OCI-LY1 (cell line): ENCODE measurements around the gene COL16A1.

ENCODE experiments used
- H2AFZ ChIP-seq: fragments of 200-600 bp; sonication (generic), shearing (Covaris generic); 2 replicates; pipeline ENCODE4 v1.6.0; 2014; ENCODE audit warnings: antibody characterized with exemption, mild to moderate bottlenecking, low read length
- H3F3A ChIP-seq: fragments of 200-600 bp; sonication (generic), shearing (Covaris generic); 2 replicates; pipeline ENCODE4 v1.6.0; 2014; ENCODE audit warnings: mild to moderate bottlenecking, antibody characterized with exemption, low read length, moderate library complexity; ENCODE audit not compliant: insufficient read depth
- H3K27ac ChIP-seq: fragments of 200-600 bp; sonication (generic); 2 replicates; pipeline ENCODE4 v1.5.1; 2014; ENCODE audit warnings: low read length, mixed run types, mild to moderate bottlenecking, low read depth; ENCODE audit not compliant: poor library complexity, severe bottlenecking
- H3K27me3 ChIP-seq: fragments of 200-600 bp; sonication (generic); 2 replicates; pipeline ENCODE4 v1.6.0; 2014; ENCODE audit warnings: antibody characterized with exemption, mild to moderate bottlenecking, low read length, moderate library complexity; ENCODE audit not compliant: insufficient read depth
- H3K36me3 ChIP-seq: fragments of 200-600 bp; sonication (generic); 2 replicates; pipeline ENCODE4 v1.6.1; 2014; ENCODE audit warnings: mild to moderate bottlenecking, antibody characterized with exemption, low read length, moderate library complexity, mixed read lengths; ENCODE audit not compliant: insufficient read depth
- H3K4me1 ChIP-seq: fragments of 200-600 bp; sonication (generic); 2 replicates; pipeline ENCODE4 v1.5.1; 2014; ENCODE audit warnings: mild to moderate bottlenecking, low read length, moderate library complexity; ENCODE audit not compliant: insufficient read depth, severe bottlenecking
- H3K4me2 ChIP-seq: fragments of 200-600 bp; sonication (generic), shearing (Covaris generic); 2 replicates; pipeline ENCODE4 v1.6.1; 2014; ENCODE audit warnings: low read length
- H3K4me3 ChIP-seq: fragments of 200-600 bp; sonication (generic); 2 replicates; pipeline ENCODE4 v1.5.1; 2014; ENCODE audit warnings: low read length, low read depth, mild to moderate bottlenecking, mixed read lengths; ENCODE audit not compliant: poor library complexity, severe bottlenecking
- H3K79me2 ChIP-seq: fragments of 200-600 bp; shearing (Covaris generic); 2 replicates; pipeline ENCODE4 v1.6.1; 2016; ENCODE audit warnings: mixed run types, low read length, mixed read lengths; ENCODE audit not compliant: insufficient read depth
- H3K9ac ChIP-seq: fragments of 200-600 bp; sonication (generic), shearing (Covaris generic); 2 replicates; pipeline ENCODE4 v1.6.1; 2014; ENCODE audit warnings: mild to moderate bottlenecking, low read length, mixed read lengths
- H3K9me2 ChIP-seq: fragments of 200-600 bp; sonication (generic), shearing (Covaris generic); 2 replicates; pipeline ENCODE4 v1.6.1; 2014; ENCODE audit warnings: low read depth, mild to moderate bottlenecking, low read length, mixed read lengths
- H3K9me3 ChIP-seq: fragments of 200-600 bp; shearing (Covaris generic); 2 replicates; pipeline ENCODE4 v1.6.1; 2014; ENCODE audit warnings: low read length, mixed read lengths
- H4K20me1 ChIP-seq: fragments of 200-600 bp; sonication (generic), shearing (Covaris generic); 2 replicates; pipeline ENCODE4 v1.6.0; 2016; ENCODE audit warnings: mild to moderate bottlenecking, low read length; ENCODE audit not compliant: insufficient read depth
- CTCF ChIP-seq: fragments of 200-600 bp; sonication (generic), shearing (Covaris generic); IDR thresholded peaks from 2 replicates; pipeline ENCODE4 v1.5.1; 2017; ENCODE audit warnings: mild to moderate bottlenecking, antibody characterized with exemption, low read length, moderate library complexity, mixed read lengths
- EZH2 ChIP-seq: fragments of 200-600 bp; sonication (generic), shearing (Covaris generic); IDR thresholded peaks from 2 replicates; pipeline ENCODE4 v1.8.0; 2017; ENCODE audit warnings: borderline replicate concordance, mixed run types, mild to moderate bottlenecking, antibody characterized with exemption, low read length, moderate library complexity, mixed read lengths

Gene COL16A1

DNA sequence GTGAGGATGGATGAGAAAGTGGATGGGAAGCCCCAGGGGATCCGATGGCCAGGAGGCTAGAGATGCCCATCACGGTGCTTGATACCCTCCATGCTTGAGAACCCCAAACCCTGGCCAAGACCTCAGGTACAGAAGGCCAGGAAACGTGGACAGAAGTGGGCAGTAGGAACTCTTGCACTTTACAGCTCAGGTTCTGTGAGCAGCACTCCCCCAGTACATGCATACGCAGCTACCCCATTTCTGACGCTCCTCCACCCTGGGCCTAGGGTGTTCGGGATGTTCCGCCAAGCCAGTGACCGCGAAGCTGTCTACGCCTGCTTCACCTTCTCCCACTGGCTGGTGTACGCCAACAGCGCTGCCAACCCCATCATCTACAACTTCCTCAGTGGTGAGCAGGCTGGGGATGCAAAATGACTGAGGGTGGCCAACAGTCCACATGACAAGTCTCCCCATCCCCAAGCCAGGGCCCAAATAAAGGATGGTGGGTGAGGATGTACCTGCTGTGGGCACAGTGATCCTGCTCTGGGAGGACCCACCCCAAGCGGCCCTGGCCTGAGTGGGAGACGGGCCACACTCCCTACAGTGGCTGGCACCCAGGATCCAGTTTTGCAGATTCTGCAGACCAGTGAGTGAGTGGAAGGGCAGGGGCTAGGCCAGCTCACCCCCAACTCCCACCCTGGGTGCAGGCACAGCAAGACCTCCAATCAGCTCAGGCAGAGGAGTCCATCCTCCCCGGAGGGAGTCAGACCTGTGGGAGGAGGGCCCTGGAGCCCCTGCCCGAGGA lies 78.9 kb downstream of the COL16A1 start:
- Histone ChIP-seq H4K20me1 (no peaks in the 10 kb centered on the region), H3K4me1 (no peaks in the 10 kb centered on the region), H3F3A (no peaks in the 10 kb centered on the region), H3K9me3 (no peaks in the 10 kb centered on the region), H3K79me2 (no peaks in the 10 kb centered on the region), H3K4me3 (no peak overlapping the region), H3K4me2 (no peak overlapping the region), H3K9me2 (no peaks in the 10 kb centered on the region), H3K27ac (no peak overlapping the region), H3K36me3 (peaks cover 25% of the 10 kb centered on the region), H2AFZ (no peak overlapping the region), H3K27me3 (no peaks in the 10 kb centered on the region; the same call in 1 of the 2 replicates), H3K9ac (no peak overlapping the region)
- TF ChIP-seq EZH2 (no peak), CTCF (no peak)

DNA sequence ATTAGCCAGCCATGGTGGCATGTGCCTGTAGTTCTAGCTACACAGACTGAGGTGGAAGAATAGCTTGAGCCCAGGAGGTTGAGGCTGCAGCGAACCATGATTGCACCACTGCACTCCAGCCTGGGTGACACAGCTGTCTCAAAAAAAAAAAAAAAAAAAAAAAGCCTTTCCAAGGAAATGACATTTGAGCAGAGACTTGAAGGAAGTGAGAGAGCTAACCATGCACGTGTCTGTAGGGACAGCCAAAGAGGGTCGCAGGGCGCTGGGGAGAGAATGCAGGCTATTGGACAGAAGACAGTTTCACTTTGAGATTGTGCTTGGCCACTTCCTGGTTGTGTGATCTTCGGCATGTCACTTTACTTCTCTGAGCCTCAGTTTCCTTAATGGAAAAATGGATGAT lies 79.5 kb downstream of the COL16A1 start:
- Histone ChIP-seq H3K27ac (no peak overlapping the region), H3K4me3 (no peak overlapping the region), H3K79me2 (no peaks in the 10 kb centered on the region), H4K20me1 (no peaks in the 10 kb centered on the region), H3K36me3 (peaks cover 18% of the 10 kb centered on the region), H3K4me1 (no peaks in the 10 kb centered on the region), H3K27me3 (no peaks in the 10 kb centered on the region; the same call in 1 of the 2 replicates), H3K9me2 (no peaks in the 10 kb centered on the region), H3F3A (no peaks in the 10 kb centered on the region), H3K9ac (no peak overlapping the region), H3K4me2 (no peak overlapping the region), H2AFZ (no peak overlapping the region), H3K9me3 (no peaks in the 10 kb centered on the region)
- TF ChIP-seq CTCF, result no peak
- TF ChIP-seq EZH2, result no peak

GRCh38 chr1:31623365-31623764 lies 80.5 kb downstream of the COL16A1 start:
- Histone ChIP-seq H3K36me3 (peaks cover 9% of the 10 kb centered on the region), H3K27me3 (no peaks in the 10 kb centered on the region; the same call in 1 of the 2 replicates), H2AFZ (no peak overlapping the region), H3K4me3 (no peak overlapping the region), H3F3A (no peaks in the 10 kb centered on the region), H3K79me2 (no peaks in the 10 kb centered on the region), H3K4me1 (peaks cover 3% of the 10 kb centered on the region), H3K9me3 (no peaks in the 10 kb centered on the region), H3K4me2 (no peak overlapping the region), H3K9ac (no peak overlapping the region), H3K9me2 (no peaks in the 10 kb centered on the region), H3K27ac (no peak overlapping the region), H4K20me1 (no peaks in the 10 kb centered on the region)
- no peak for TF ChIP-seq CTCF
- no peak for TF ChIP-seq EZH2
